T-helper 2 cell (primary cell): ENCODE data around the gene OR4E1.
"Not testable (repeated sequence)": the region's sequence is repeated elsewhere in the genome, so short reads cannot be mapped to it uniquely, and the experiment has no call there.

ENCODE experiments used
- DNase-seq, 5 experiments: peaks; one replicate each; pipeline versions ENCODE4 v3.0.0 to v3.0.0-alpha.2; 2012 to 2022

Gene OR4E1

GRCh38 chr14:21652209-21652808, 21.3 kb downstream of the OR4E1 start:
- DNase-seq = no peak

GRCh38 chr14:21647380-21647779, 26.2 kb downstream of the OR4E1 start:
- no peak for DNase-seq

- no peak for DNase-seq
Measured at GRCh38 chr14:21643407-21643806, 30.2 kb downstream of the OR4E1 start.

GRCh38 chr14:21642683-21643082, 30.9 kb downstream of the OR4E1 start:
- no peak for DNase-seq

- DNase-seq = no peak
Measured at GRCh38 chr14:21634840-21635239, 38.8 kb downstream of the OR4E1 start, which contains the start of gene OR10G2. TSS of gene OR10G2 (minus strand) at chr14:21634940. CDS start at chr14:21634842, 98 bp downstream.

- DNase-seq = peak in 1 of 5 experiments; percentile 48
Measured at GRCh38 chr14:21631084-21631483, 42.5 kb downstream of the OR4E1 start.

- DNase-seq = not testable (repeated sequence)
Measured at GRCh38 chr14:21630503-21630902, 43.1 kb downstream of the OR4E1 start.

GRCh38 chr14:21626491-21627230, 47.0 kb downstream of the OR4E1 start:
- DNase-seq = no peak
